ENCODE measurements around the gene RAB3B. TPM values are rescaled to one million over a fixed set of nuclear protein-coding genes. Genes with fewer than 3 reads are reported as not detected.

The RAB3B gene
- total RNA-seq, 1 donor from 2014 or later: 20.4 TPM

DNA sequence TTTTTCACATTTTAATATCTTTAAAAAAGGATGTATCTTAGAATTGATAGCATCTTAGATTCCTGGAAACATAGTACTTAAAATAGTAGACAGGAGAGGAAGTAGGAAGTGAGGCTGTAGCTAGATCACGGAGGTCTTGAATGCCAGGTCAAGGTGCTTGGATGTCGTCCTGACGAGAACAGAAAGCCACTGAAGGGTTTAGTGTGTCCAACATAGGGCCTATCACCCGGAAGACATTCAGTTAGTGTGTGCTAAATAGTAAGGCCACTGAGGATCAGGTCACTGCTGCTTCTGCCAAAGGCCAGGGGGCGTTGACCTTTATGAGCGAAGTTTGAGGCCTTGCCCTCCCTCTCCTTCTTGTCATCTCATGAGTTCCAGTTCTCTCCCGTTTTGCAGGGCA is 35.7 kb downstream of the RAB3B start:
- peaks cover 42% of the 10 kb centered on the region for H3K4me1 Mint-ChIP-seq
- H3K4me1 ChIP-seq: peaks cover 41% of the 10 kb centered on the region
- H3K79me2 ChIP-seq (ENCODE audit: low read depth): no peaks in the 10 kb centered on the region
- H3K27ac Mint-ChIP-seq: no peak overlapping the region
- no peak for TF ChIP-seq EZH2 (IDR thresholded peaks at IDR 0.05)
- H2AFZ ChIP-seq (replicated peaks): no peak overlapping the region
- no peak for DNase-seq (ENCODE audit: low spot score)
- no peaks in the 10 kb centered on the region for H3K36me3 ChIP-seq
- H3K27me3 Mint-ChIP-seq (ENCODE audit: insufficient read depth, low read depth): no peaks in the 10 kb centered on the region
- no peaks in the 10 kb centered on the region for H3K9me3 ChIP-seq (ENCODE audit: low read depth)
- H3F3A ChIP-seq (ENCODE audit: low read depth): peaks cover 22% of the 10 kb centered on the region
- no peak overlapping the region for H3K4me2 ChIP-seq
- no peak overlapping the region for H3K27ac ChIP-seq
- peaks cover 5% of the 10 kb centered on the region for H4K20me1 ChIP-seq (ENCODE audit: low read depth)
- H3K9me3 Mint-ChIP-seq: peaks cover 2% of the 10 kb centered on the region
- no peak overlapping the region for H3K4me3 ChIP-seq
- H3K36me3 Mint-ChIP-seq: peaks cover 4% of the 10 kb centered on the region
- H3K27me3 ChIP-seq: no peaks in the 10 kb centered on the region
- H3K9ac ChIP-seq: no peak overlapping the region
- no peak overlapping the region for H3K4me3 Mint-ChIP-seq

DNA sequence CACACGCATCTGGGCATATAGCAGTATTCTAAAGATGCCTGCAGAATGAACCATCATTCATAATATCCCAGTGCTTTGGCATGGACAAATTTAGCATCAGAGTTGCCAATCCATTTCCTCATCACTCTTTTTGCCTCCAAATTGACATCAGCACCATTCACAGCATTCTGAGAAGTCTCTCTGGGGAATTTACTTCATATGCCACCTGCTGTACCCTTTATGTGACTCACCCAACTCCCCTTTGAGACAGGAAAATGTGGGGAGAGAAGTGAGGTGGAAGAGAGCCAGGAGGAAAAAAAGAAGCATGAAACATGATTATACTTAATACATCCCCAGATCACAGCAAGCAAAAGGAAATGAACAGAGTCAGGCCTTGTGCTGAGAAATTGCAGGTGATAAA is 37.4 kb downstream of the RAB3B start:
- no peak overlapping the region for H3K27ac ChIP-seq
- no peaks in the 10 kb centered on the region for H3K79me2 ChIP-seq (ENCODE audit: low read depth)
- TF ChIP-seq EZH2phosphoT487 (IDR thresholded peaks at IDR 0.05): no peak
- TF ChIP-seq CTCF (IDR thresholded peaks at IDR 0.05): no peak
- TF ChIP-seq EZH2 (IDR thresholded peaks at IDR 0.05): no peak
- no peak overlapping the region for H3K4me3 ChIP-seq
- peaks cover 39% of the 10 kb centered on the region for H3K4me1 ChIP-seq
- H4K20me1 ChIP-seq (ENCODE audit: low read depth): peaks cover 5% of the 10 kb centered on the region
- peaks cover 20% of the 10 kb centered on the region for H3F3A ChIP-seq (ENCODE audit: low read depth)
- H3K9me3 Mint-ChIP-seq: peaks cover 3% of the 10 kb centered on the region
- no peak overlapping the region for H3K4me3 Mint-ChIP-seq
- no peaks in the 10 kb centered on the region for H3K9me3 ChIP-seq (ENCODE audit: low read depth)
- H3K36me3 ChIP-seq: no peaks in the 10 kb centered on the region
- no peak overlapping the region for H2AFZ ChIP-seq (replicated peaks)
- no peak overlapping the region for H3K4me2 ChIP-seq
- H3K27me3 Mint-ChIP-seq (ENCODE audit: insufficient read depth, low read depth): no peaks in the 10 kb centered on the region
- DNase-seq (ENCODE audit: low spot score): no peak
- peaks cover 4% of the 10 kb centered on the region for H3K36me3 Mint-ChIP-seq
- peaks cover 41% of the 10 kb centered on the region for H3K4me1 Mint-ChIP-seq
- no peak overlapping the region for H3K27ac Mint-ChIP-seq
- no peaks in the 10 kb centered on the region for H3K27me3 ChIP-seq
- H3K9ac ChIP-seq: no peak overlapping the region

DNA sequence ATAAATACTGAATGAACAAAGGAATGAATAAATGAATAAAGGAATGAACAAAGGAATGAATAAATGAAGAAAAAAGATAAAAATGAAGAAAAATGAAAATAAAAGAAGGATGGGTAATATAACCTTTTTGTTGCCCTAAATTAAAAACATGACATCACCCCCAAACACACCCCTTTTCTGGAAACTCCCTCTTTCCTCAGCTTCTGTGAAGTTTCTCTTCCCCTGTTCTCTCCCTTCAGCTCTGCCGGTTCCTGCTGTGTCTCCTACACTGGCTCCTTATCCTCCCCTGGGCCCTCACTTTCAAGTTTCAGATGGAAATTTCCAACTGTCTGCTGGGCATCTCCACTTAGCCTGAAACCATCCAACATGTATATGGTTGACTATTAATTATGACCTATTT is 37.9 kb downstream of the RAB3B start:
- no peak overlapping the region for H3K4me3 ChIP-seq
- H3K79me2 ChIP-seq (ENCODE audit: low read depth): no peaks in the 10 kb centered on the region
- TF ChIP-seq CTCF (IDR thresholded peaks at IDR 0.05) (no peak), EZH2phosphoT487 (IDR thresholded peaks at IDR 0.05) (no peak), EZH2 (IDR thresholded peaks at IDR 0.05) (no peak)
- H3K36me3 ChIP-seq: no peaks in the 10 kb centered on the region
- H3K27me3 ChIP-seq: no peaks in the 10 kb centered on the region
- no peak for DNase-seq (ENCODE audit: low spot score)
- H3K4me1 Mint-ChIP-seq: peaks cover 38% of the 10 kb centered on the region
- peaks cover 5% of the 10 kb centered on the region for H4K20me1 ChIP-seq (ENCODE audit: low read depth)
- H3K9ac ChIP-seq: no peak overlapping the region
- peaks cover 4% of the 10 kb centered on the region for H3K36me3 Mint-ChIP-seq
- no peaks in the 10 kb centered on the region for H3K9me3 ChIP-seq (ENCODE audit: low read depth)
- H3F3A ChIP-seq (ENCODE audit: low read depth): peaks cover 16% of the 10 kb centered on the region
- H3K4me1 ChIP-seq: peaks cover 34% of the 10 kb centered on the region
- H3K4me3 Mint-ChIP-seq: no peak overlapping the region
- no peak overlapping the region for H3K27ac Mint-ChIP-seq
- peaks cover 1% of the 10 kb centered on the region for H3K27me3 Mint-ChIP-seq (ENCODE audit: insufficient read depth, low read depth)
- peaks cover 3% of the 10 kb centered on the region for H3K9me3 Mint-ChIP-seq
- no peak overlapping the region for H3K27ac ChIP-seq
- no peak overlapping the region for H3K4me2 ChIP-seq
- H2AFZ ChIP-seq (replicated peaks): no peak overlapping the region

GRCh38 chr1:51950701-51951100 is 39.8 kb downstream of the RAB3B start:
- TF ChIP-seq EZH2 (IDR thresholded peaks at IDR 0.05): no peak
- TF ChIP-seq EZH2phosphoT487 (IDR thresholded peaks at IDR 0.05): no peak
- no peak for TF ChIP-seq CTCF (IDR thresholded peaks at IDR 0.05)
- H3K9me3 Mint-ChIP-seq: peaks cover 3% of the 10 kb centered on the region
- H3K36me3 ChIP-seq: no peaks in the 10 kb centered on the region
- peak overlapping the region; percentile 37 for H3K27ac ChIP-seq
- peaks cover 15% of the 10 kb centered on the region for H3K4me1 ChIP-seq
- no peak overlapping the region for H3K4me3 ChIP-seq
- peaks cover 4% of the 10 kb centered on the region for H3K36me3 Mint-ChIP-seq
- H3K4me1 Mint-ChIP-seq: peaks cover 22% of the 10 kb centered on the region
- H3F3A ChIP-seq (ENCODE audit: low read depth): no peaks in the 10 kb centered on the region
- H3K4me2 ChIP-seq: no peak overlapping the region
- H3K79me2 ChIP-seq (ENCODE audit: low read depth): no peaks in the 10 kb centered on the region
- peaks cover 3% of the 10 kb centered on the region for H3K27me3 Mint-ChIP-seq (ENCODE audit: insufficient read depth, low read depth)
- peaks cover 5% of the 10 kb centered on the region for H4K20me1 ChIP-seq (ENCODE audit: low read depth)
- DNase-seq (ENCODE audit: low spot score): no peak
- no peaks in the 10 kb centered on the region for H3K27me3 ChIP-seq
- no peak overlapping the region for H3K4me3 Mint-ChIP-seq
- H3K27ac Mint-ChIP-seq: no peak overlapping the region
- no peak overlapping the region for H3K9ac ChIP-seq
- no peak overlapping the region for H2AFZ ChIP-seq (replicated peaks)
- H3K9me3 ChIP-seq (ENCODE audit: low read depth): no peaks in the 10 kb centered on the region
